GM13977 (cell line): ENCODE measurements around the gene MYH16.

Source experiments
- DNase-seq: peaks from one replicate; pipeline ENCODE4 v3.0.0; 2012; ENCODE audit warnings: low spot score
- in situ Hi-C: fragments of 300-500 bp; cut with MboI; formaldehyde crosslinking; loops from one replicate; pipeline ENCODE4 v1.12.0; 2022; ENCODE audit warnings: low sequenced_read_pairs, low pct_unique_long_range_greater_than_20kb, mixed read lengths, inconsistent platforms; ENCODE audit not compliant: unreplicated experiment
- TF ChIP-seq, protein P1 (sequence below): IDR thresholded peaks from 2 replicates; pipeline ENCODE4 v1.5.1; 2012; ENCODE audit warnings: mild to moderate bottlenecking, control low read depth; ENCODE audit not compliant: insufficient read depth; ENCODE audit errors: extremely low read depth, missing control alignments

The MYH16 gene

DNA sequence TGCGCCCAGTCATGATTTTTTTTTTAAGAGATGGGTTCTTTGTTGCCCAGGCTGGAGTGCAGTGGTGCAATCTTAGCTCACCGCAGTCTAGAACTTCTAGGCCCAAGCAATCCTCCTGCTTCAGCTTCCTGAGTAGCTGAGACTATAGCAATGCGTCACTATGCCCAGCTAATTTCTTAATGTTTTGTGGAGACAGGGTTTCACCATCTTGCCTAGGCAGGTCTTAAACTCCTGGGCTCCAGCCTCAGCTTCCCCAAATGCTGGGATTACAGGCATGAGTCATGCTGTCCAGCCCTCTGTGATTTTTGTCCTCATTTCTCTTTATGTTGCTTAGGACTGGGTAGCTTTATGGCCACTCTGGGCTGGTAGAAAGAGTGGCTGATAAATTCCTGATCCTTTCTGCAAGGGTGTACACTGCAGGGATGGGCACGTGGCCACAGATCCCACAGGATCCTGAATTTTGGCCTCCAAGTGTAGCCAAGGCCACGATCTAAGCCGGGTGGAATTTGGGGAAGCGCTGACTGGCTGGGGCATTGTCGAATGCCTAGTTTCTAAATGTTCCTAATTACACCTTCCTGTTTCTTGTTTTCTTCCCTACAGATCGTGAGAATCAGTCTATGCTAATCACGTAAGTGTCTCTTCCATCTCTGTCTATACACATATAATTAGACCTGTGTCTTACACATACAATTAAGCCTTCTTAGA lies 24.1 kb upstream of the MYH16 start:
- DNase-seq = no peak
- TF ChIP-seq, protein P1, sequence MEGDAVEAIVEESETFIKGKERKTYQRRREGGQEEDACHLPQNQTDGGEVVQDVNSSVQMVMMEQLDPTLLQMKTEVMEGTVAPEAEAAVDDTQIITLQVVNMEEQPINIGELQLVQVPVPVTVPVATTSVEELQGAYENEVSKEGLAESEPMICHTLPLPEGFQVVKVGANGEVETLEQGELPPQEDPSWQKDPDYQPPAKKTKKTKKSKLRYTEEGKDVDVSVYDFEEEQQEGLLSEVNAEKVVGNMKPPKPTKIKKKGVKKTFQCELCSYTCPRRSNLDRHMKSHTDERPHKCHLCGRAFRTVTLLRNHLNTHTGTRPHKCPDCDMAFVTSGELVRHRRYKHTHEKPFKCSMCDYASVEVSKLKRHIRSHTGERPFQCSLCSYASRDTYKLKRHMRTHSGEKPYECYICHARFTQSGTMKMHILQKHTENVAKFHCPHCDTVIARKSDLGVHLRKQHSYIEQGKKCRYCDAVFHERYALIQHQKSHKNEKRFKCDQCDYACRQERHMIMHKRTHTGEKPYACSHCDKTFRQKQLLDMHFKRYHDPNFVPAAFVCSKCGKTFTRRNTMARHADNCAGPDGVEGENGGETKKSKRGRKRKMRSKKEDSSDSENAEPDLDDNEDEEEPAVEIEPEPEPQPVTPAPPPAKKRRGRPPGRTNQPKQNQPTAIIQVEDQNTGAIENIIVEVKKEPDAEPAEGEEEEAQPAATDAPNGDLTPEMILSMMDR = no peak
- in situ Hi-C loops = no loop called here

DNA sequence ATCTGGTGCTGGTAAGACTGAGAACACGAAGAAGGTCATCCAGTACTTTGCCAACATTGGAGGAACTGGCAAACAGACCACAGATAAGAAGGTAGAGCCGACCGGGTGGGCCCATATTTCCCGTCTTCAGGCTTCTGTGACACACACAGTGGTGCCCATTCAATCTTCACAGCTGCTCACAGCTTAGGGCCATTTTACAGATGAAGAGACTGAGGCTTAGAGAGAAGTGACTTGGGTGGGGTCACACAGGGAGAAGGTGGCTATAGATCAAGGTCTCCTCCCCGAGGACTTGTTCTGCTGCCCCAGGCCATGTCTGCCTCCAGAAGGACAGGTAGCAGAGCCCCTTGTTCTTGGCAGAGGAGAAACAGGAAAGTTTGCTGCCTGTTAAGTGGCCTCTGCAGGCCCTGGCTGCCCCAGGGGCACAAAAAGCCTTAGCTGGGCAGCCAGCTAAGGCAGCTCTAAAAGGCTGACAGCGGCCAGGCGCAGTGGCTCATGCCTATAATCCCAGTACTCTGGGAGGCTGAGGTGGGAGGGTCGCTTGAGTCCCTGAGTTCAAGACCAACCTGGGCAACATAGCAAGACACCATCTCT lies 22.6 kb upstream of the MYH16 start:
- TF ChIP-seq, protein P1 = no peak
- DNase-seq = no peak
- in situ Hi-C loops = no loop called here

DNA sequence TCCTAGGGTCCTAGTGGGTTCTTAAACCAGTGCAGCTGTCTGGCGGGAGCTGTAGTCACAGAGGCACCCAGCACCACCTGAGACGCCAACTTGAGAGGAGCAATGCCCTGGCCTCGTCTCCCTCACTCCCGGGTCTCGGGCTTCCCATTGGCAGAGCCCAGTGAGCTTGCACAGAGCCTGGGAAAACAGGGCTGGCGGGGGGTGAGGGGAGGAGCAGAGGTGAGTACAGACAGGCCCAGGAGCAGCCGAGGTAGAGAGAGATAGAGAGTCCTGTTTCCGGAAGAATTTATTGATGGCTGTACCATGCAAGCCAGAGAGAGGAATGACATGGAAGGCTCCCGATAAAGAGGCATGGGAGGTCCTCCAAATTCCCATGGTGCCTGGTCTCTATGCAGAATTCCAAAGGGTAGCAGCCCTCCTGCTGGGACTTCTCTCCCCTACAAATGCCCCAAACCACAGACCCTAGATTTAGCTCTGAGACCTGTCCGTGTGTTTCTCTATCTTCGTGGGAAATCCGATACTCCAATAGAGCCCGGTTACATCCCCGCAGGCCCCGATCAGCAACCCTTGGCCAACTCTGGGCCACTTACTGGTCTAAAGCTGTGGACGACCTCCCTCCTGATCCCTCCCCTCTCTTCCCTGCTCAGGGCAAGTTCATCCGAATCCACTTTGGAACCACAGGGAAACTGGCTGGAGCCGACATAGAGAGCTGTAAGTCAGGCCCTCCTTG lies 20.3 kb upstream of the MYH16 start:
- in situ Hi-C loops = no loop called here
- no peak for DNase-seq
- TF ChIP-seq, protein P1 = no peak

DNA sequence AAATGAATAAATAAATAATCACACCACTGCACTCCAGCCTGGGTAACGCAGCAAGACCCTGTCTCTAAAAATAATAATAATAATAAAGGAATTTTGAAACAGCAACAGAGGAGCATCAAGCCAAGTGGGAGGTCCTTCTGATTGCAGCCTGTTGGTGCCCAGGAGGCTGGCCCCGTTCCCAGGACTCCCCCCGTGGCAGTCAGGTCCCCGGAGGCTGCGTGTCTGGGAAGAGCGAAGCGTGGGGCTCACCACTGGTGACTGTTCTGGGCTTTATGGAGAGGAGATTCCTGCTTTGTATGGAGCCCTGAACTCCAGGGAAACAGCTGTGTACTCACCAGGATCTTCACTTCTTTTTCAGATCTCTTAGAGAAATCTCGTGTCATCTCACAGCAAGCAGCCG lies 19.3 kb upstream of the MYH16 start:
- in situ Hi-C loops = no loop called here
- DNase-seq = no peak
- TF ChIP-seq, protein P1 = no peak

DNA sequence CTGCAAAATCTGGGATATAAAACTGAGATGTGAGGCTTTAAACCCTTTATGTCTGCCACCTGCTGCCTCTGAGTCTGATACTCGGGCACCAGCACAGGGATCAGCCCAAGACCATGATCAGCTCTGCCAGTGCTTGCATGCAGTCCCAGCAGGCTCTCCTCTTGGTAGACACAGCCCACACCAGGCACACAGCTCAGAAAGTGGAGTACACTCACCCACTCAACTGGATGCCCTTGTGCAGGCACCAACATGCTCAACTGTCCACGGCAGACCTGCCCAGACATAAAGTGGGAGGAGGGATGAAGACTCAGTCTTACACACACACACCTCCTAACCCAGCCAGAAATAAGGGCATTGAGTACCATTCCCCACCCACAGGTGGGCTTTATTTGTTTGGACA lies 18.2 kb upstream of the MYH16 start:
- in situ Hi-C loops = no loop called here
- TF ChIP-seq, protein P1 = no peak
- DNase-seq = no peak

DNA sequence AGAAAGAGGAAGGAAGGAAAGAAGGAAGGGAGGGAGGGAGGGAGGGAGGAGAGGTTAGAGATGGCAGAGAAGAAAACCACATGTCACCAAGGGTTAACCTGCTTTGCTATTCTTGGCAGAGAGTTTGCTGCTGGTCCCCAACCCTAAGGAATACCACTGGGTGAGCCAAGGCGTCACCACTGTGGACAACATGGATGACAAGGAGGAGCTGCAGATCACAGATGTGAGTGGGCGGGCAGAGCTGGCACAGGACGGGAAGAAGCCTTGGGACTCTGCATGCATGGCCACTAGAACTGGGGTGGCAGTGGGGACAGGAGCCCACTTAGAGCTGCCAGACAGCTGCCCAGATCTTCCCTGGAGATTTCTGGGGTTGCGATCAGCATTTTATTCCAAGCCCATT lies 17.2 kb upstream of the MYH16 start:
- in situ Hi-C loops = no loop called here
- no peak for DNase-seq
- TF ChIP-seq, protein P1 = no peak
